AG04450 (cell line): Measurements from ENCODE around the gene SPATA2. TPM values are rescaled to one million over a fixed set of nuclear protein-coding genes. Genes with fewer than 3 reads are reported as not detected.

Experiments used
- CTCF ChIA-PET: fragments of 300-600, 350-600 bp; formaldehyde crosslinking; extraction: SDS; loops from one replicate; lab custom pipeline; 2022; ENCODE audit warnings: antibody characterized with exemption, inconsistent platforms; lab: Charles Lee
- POLR2A ChIA-PET: fragments of 350-600 bp; formaldehyde crosslinking; extraction: SDS; loops from one replicate; lab custom pipeline; 2021; ENCODE audit warnings: antibody characterized with exemption, inconsistent platforms; lab: Yijun Ruan, JAX
- DNase-seq: peaks from one replicate; pipeline ENCODE4 v3.0.0-alpha.2; 2011; ENCODE audit warnings: low read depth, low spot score
- H3K27ac ChIP-seq: one replicate; pipeline ENCODE4 v1.5.1; 2012; ENCODE audit warnings: low read depth, low read length, control low read depth
- H3K27me3 ChIP-seq: one replicate; pipeline ENCODE4 v1.6.0; 2012; ENCODE audit warnings: low read length; ENCODE audit not compliant: control insufficient read depth, insufficient read depth
- H3K4me3 ChIP-seq: 2 replicates; pipeline ENCODE4 v1.5.1; 2011; ENCODE audit warnings: mild to moderate bottlenecking, low read depth, low read length, control low read depth
- H3K9me3 ChIP-seq: 2 replicates; pipeline ENCODE4 v1.5.1; 2012; ENCODE audit warnings: low read length; ENCODE audit not compliant: control insufficient read depth, insufficient read depth
- CTCF ChIP-seq: IDR thresholded peaks from 2 replicates; pipeline ENCODE4 v1.5.1; 2011; ENCODE audit warnings: low read depth, low read length, control low read depth, inconsistent platforms
- polyA plus RNA-seq: library from polyadenylated mRNA; depleted of rRNA; stranded (reverse); fragments of >200 nt; gene quantifications from 2 replicates; pipeline ENCODE4 v1.2.3, GENCODE V29; 2011

SPATA2 gene
- polyA plus RNA-seq, 1 experiment, result 4.7 TPM

DNA sequence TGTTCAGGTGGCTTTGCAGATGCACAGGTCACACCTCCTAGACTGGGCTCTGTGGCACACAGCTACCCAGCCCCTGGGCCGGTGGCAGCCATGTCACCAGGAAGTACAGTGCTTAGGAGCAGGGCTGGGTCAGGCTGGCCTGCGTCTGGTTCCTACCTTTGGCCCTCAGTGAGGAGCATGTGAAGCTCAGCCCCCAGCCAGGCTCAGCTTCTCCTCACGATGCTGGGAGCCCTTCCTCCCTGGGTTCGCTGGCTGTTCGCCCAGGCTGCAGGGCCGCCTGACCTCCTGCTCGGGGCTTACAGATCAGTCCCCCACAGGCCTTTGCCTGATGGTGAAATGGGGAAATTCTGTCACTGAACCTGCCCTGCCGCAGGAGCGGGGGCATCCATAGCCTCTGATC lies 23.1 kb downstream of the SPATA2 start:
- no peak for DNase-seq
- ChIA-PET CTCF (interaction anchor here (0.9 to 2.5 kb wide), 4 partner anchors 46 to 351 kb away, joined by 4 to 12 read pairs (median 5); no protein-coding TSS in a partner anchor), POLR2A (no interaction called here)
- no peaks in the 10 kb centered on the region; the same call in 1 of the 2 replicates for H3K9me3 ChIP-seq
- H3K27me3 ChIP-seq, result no peaks in the 10 kb centered on the region
- no peak for TF ChIP-seq CTCF
- H3K4me3 ChIP-seq, result no peak overlapping the region
- H3K27ac ChIP-seq, result no peak overlapping the region

DNA sequence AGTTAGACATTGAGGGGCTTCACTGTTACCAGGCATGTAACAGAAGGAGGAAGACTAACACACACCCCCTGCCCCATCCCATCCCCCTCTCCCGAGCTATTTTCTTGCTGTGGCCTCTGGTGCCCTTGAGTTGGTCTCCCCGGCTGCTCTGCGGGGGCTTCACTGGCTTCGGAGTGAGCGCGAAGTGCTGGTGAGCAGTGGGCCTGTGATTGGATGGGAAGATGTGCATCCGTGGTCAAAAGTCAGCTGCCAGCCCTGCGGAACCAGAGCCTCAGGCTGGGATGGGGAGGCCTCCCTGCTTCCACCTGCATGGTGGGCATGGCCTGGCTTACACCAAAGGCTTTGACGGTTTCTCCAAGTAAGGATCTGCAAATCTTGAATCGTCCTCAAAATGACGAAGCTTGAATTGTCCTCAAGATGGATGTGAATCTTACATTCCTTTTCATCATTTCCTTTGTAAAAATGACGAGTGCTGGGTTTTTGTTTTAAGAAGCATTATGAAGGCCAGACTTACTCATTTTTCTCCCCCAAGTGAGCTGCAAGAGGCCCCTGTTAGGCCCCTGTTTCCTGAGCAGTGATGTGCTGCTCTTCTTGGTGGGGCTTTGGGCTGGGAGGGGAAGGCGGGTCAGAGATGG lies 23.7 kb downstream of the SPATA2 start:
- peak overlapping the region; percentile 2 for H3K27ac ChIP-seq
- no peaks in the 10 kb centered on the region; the same call in 1 of the 2 replicates for H3K9me3 ChIP-seq
- no peak overlapping the region for H3K4me3 ChIP-seq
- no peaks in the 10 kb centered on the region for H3K27me3 ChIP-seq
- ChIA-PET POLR2A (no interaction called here), CTCF (interaction anchor here (2.5 kb wide), 1 partner anchor 45 kb away, joined by 12 read pairs; no protein-coding TSS in a partner anchor)
- no peak for DNase-seq
- no peak for TF ChIP-seq CTCF

DNA sequence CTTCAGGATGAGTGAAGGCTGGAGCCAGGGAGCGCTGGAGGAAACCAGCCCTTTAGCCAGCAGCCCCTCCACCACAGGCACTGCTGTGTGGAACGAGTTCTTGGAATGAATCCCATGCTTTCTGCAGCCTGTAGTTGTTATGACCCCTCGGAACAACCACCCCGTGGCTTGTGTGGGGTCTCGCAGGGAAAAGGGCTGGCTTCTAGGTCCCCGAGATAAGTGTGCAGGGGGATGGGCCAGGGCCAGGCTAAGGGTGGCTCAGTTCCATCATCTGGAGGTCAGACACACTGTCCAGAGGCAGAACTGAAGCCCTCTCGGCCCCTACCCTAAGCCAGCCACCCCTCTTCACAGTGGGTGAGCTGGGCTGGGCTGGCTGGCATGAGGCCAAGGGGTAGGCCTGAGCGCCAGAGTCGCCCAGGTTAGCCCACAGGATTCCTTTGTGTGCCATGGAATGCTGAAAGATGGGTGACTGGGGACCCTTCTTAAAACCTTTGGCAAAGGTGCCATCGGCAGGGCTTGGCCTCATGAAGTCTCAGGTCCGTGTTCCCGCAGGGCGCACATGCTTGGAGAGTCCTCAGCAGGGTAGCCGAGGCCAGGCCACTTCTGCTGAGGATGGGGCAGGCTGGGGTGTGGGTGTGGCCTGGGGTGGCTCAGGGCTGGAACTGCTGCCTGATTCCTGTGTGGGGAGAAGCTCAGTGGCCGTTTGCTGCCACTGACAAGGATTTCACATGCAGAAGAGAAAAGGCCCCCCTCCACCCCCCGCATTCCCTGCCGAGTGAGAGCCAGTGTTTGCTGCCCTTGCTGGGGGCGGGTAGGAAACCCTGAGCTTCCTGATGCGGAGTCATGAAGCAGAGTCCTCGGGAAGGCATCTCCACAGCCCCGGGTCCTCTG lies 24.6 kb downstream of the SPATA2 start:
- TF ChIP-seq CTCF, result no peak
- no peak for DNase-seq
- Histone ChIP-seq H3K4me3 (no peak overlapping the region), H3K9me3 (no peaks in the 10 kb centered on the region; the same call in 1 of the 2 replicates), H3K27me3 (no peaks in the 10 kb centered on the region), H3K27ac (peak overlapping the region; percentile 21)
- POLR2A ChIA-PET, result no interaction called here
- CTCF ChIA-PET, result interaction anchor here (1.6 to 2.5 kb wide), 3 partner anchors 9 to 280 kb away, joined by 10 to 12 read pairs (median 11); no protein-coding TSS in a partner anchor

DNA sequence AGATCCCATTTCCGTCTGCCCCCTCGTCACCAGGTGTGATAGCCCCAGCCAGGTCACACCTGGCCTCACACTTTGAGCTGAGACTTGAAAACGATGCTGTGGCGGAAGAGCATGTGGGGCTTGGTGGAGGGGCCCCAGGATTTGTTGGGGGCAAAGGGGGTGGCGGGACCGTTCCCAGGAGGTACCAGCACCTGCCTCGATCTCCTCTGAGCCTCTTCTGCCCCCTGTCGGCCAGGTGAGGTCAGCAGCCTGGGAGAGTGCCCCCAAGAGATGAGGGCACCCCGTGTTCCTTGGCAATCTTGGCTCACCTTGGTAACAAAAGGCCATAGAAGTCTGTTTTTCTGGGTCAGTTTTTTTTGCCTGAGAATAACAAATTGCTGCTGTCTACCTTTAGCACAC lies 25.4 kb downstream of the SPATA2 start:
- no peaks in the 10 kb centered on the region; the same call in 1 of the 2 replicates for H3K9me3 ChIP-seq
- TF ChIP-seq CTCF, result no peak
- no peak overlapping the region for H3K27ac ChIP-seq
- no peaks in the 10 kb centered on the region for H3K27me3 ChIP-seq
- DNase-seq, result no peak
- ChIA-PET POLR2A (no interaction called here), CTCF (interaction anchor here (0.7 to 2.9 kb wide), 6 partner anchors 10 to 280 kb away, joined by 3 to 19 read pairs (median 8); no protein-coding TSS in a partner anchor)
- no peak overlapping the region for H3K4me3 ChIP-seq
